ENCODE data around the gene DSCAM.

DSCAM gene

GRCh38 chr21:40136571-40136970, 710.4 kb downstream of the DSCAM start:
- H3K9ac ChIP-seq (ENCODE audit: low read length) = no peak overlapping the region
- no peak overlapping the region for H3K4me3 ChIP-seq (ENCODE audit: low read length)
- H3K4me2 ChIP-seq (ENCODE audit: low read length) = no peak overlapping the region
- DNase-seq = no peak
- no peak overlapping the region for H4K8ac ChIP-seq (ENCODE audit: low read depth, low read length)
- no peak overlapping the region for H2BK120ac ChIP-seq (ENCODE audit: low read depth, low read length)
- no peak overlapping the region for H3K4ac ChIP-seq (ENCODE audit: low read depth, low read length)
- no peaks in the 10 kb centered on the region for H3K79me2 ChIP-seq (ENCODE audit: control insufficient read depth, insufficient read depth, low read length)
- H3K4me1 ChIP-seq (ENCODE audit: control insufficient read depth, low read depth, low read length) = no peaks in the 10 kb centered on the region
- no peak overlapping the region for H3K18ac ChIP-seq (ENCODE audit: low read length)
- H4K5ac ChIP-seq (ENCODE audit: low read length) = no peak overlapping the region
- H2BK5ac ChIP-seq (ENCODE audit: low read length) = no peak overlapping the region
- no peak overlapping the region for H3K56ac ChIP-seq (ENCODE audit: low read length)
- no peak overlapping the region for H3K23ac ChIP-seq (ENCODE audit: low read length)
- no CpG with 5 or more reads among the region's 7 CpGs for WGBS (ENCODE audit: extremely low coverage, insufficient coverage, low lambda C conversion rate)
- H3K27ac ChIP-seq (ENCODE audit: low read depth, low read length) = no peak overlapping the region
- H2AK5ac ChIP-seq (ENCODE audit: low read length) = no peak overlapping the region
- no peaks in the 10 kb centered on the region for H3K36me3 ChIP-seq (ENCODE audit: control insufficient read depth, insufficient read depth, low read length)
- H3K27me3 ChIP-seq (ENCODE audit: insufficient read depth, low read length, poor library complexity) = no peaks in the 10 kb centered on the region
- H3K79me1 ChIP-seq (ENCODE audit: low read length) = no peaks in the 10 kb centered on the region
- H2BK15ac ChIP-seq (replicated peaks; ENCODE audit: low read depth) = no peak overlapping the region

GRCh38 chr21:40134731-40135492, 712.0 kb downstream of the DSCAM start:
- Histone ChIP-seq H3K56ac (ENCODE audit: low read length) (no peak overlapping the region), H2BK5ac (ENCODE audit: low read length) (no peak overlapping the region), H3K27me3 (ENCODE audit: insufficient read depth, low read length, poor library complexity) (no peaks in the 10 kb centered on the region), H3K4me3 (ENCODE audit: low read length) (no peak overlapping the region), H3K4me1 (ENCODE audit: control insufficient read depth, low read depth, low read length) (no peaks in the 10 kb centered on the region), H3K36me3 (ENCODE audit: control insufficient read depth, insufficient read depth, low read length) (no peaks in the 10 kb centered on the region), H3K27ac (ENCODE audit: low read depth, low read length) (no peak overlapping the region), H3K79me2 (ENCODE audit: control insufficient read depth, insufficient read depth, low read length) (no peaks in the 10 kb centered on the region), H3K9ac (ENCODE audit: low read length) (no peak overlapping the region), H3K79me1 (ENCODE audit: low read length) (no peaks in the 10 kb centered on the region), H2BK15ac (replicated peaks; ENCODE audit: low read depth) (no peak overlapping the region), H4K8ac (ENCODE audit: low read depth, low read length) (no peak overlapping the region), H3K4me2 (ENCODE audit: low read length) (no peak overlapping the region), H4K5ac (ENCODE audit: low read length) (no peak overlapping the region), H2BK120ac (ENCODE audit: low read depth, low read length) (no peak overlapping the region), H2AK5ac (ENCODE audit: low read length) (no peak overlapping the region), H3K18ac (ENCODE audit: low read length) (no peak overlapping the region), H3K4ac (ENCODE audit: low read depth, low read length) (no peak overlapping the region), H3K23ac (ENCODE audit: low read length) (no peak overlapping the region)
- WGBS (ENCODE audit: extremely low coverage, insufficient coverage, low lambda C conversion rate) = no CpG with 5 or more reads among the region's 9 CpGs
- no peak for DNase-seq

DNA sequence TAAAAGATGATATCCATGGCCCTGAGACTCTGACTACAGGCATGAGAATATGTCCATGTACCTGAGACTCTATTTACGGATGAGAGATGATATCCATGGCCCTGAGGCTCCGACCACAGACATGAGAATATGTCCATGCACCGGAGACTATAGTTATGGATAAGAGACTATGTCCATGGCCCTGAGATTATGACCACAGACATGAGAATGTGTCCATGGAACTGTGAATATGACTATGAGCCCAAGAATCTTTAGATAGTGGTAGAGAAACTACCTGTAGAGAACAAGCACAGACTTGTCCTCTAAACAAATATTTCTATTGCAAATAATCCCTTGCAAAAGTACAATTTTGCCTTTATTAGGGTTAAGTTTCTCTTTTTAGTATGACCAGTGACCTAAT, 716.5 kb downstream of the DSCAM start:
- no peaks in the 10 kb centered on the region for H3K79me2 ChIP-seq (ENCODE audit: control insufficient read depth, insufficient read depth, low read length)

DNA sequence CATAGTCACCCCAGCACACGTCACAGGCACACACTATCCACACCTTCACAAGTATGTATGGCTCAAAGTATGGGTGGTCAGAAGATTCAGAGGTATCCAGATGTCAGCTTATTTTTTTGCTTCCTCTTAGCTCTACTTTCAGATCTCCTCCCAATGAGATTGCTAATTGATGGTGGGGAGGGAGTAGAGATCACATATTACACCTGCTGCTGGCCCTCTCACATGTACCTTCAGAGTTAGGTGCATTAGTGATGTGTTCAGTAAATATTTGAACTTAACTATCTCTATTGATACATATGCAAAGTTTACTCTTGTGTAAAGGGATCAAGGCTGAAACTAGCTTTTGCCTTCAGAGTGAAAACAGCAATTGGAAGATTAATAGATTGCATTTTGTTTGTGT, 717.1 kb downstream of the DSCAM start:
- Histone ChIP-seq H3K36me3 (ENCODE audit: control insufficient read depth, insufficient read depth, low read length) (no peaks in the 10 kb centered on the region), H3K4me3 (ENCODE audit: low read length) (no peak overlapping the region), H3K56ac (ENCODE audit: low read length) (no peak overlapping the region), H3K4me1 (ENCODE audit: control insufficient read depth, low read depth, low read length) (no peaks in the 10 kb centered on the region), H4K5ac (ENCODE audit: low read length) (no peak overlapping the region), H2BK5ac (ENCODE audit: low read length) (no peak overlapping the region), H2BK120ac (ENCODE audit: low read depth, low read length) (no peak overlapping the region), H3K9ac (ENCODE audit: low read length) (no peak overlapping the region), H3K4ac (ENCODE audit: low read depth, low read length) (no peak overlapping the region), H3K23ac (ENCODE audit: low read length) (no peak overlapping the region), H3K18ac (ENCODE audit: low read length) (no peak overlapping the region), H3K27ac (ENCODE audit: low read depth, low read length) (no peak overlapping the region), H3K79me2 (ENCODE audit: control insufficient read depth, insufficient read depth, low read length) (no peaks in the 10 kb centered on the region), H2AK5ac (ENCODE audit: low read length) (no peak overlapping the region), H3K27me3 (ENCODE audit: insufficient read depth, low read length, poor library complexity) (no peaks in the 10 kb centered on the region), H2BK15ac (replicated peaks; ENCODE audit: low read depth) (no peak overlapping the region), H3K79me1 (ENCODE audit: low read length) (no peaks in the 10 kb centered on the region), H3K4me2 (ENCODE audit: low read length) (no peak overlapping the region), H4K8ac (ENCODE audit: low read depth, low read length) (no peak overlapping the region)
- no CpG with 5 or more reads among the region's 1 CpG for WGBS (ENCODE audit: extremely low coverage, insufficient coverage, low lambda C conversion rate)
- DNase-seq = no peak

More for the DNA sequence above, 716.5 kb downstream of the DSCAM start:
- Histone ChIP-seq H3K27me3 (ENCODE audit: insufficient read depth, low read length, poor library complexity) (no peaks in the 10 kb centered on the region), H3K4me1 (ENCODE audit: control insufficient read depth, low read depth, low read length) (no peaks in the 10 kb centered on the region), H3K36me3 (ENCODE audit: control insufficient read depth, insufficient read depth, low read length) (no peaks in the 10 kb centered on the region), H2BK5ac (ENCODE audit: low read length) (no peak overlapping the region), H3K79me1 (ENCODE audit: low read length) (no peaks in the 10 kb centered on the region), H3K56ac (ENCODE audit: low read length) (no peak overlapping the region), H2BK15ac (replicated peaks; ENCODE audit: low read depth) (no peak overlapping the region), H3K9ac (ENCODE audit: low read length) (no peak overlapping the region), H2AK5ac (ENCODE audit: low read length) (no peak overlapping the region), H2BK120ac (ENCODE audit: low read depth, low read length) (no peak overlapping the region), H3K4ac (ENCODE audit: low read depth, low read length) (no peak overlapping the region), H4K5ac (ENCODE audit: low read length) (no peak overlapping the region), H3K4me2 (ENCODE audit: low read length) (no peak overlapping the region), H3K4me3 (ENCODE audit: low read length) (no peak overlapping the region), H3K27ac (ENCODE audit: low read depth, low read length) (no peak overlapping the region), H3K18ac (ENCODE audit: low read length) (no peak overlapping the region), H3K23ac (ENCODE audit: low read length) (no peak overlapping the region), H4K8ac (ENCODE audit: low read depth, low read length) (no peak overlapping the region)
- WGBS (ENCODE audit: extremely low coverage, insufficient coverage, low lambda C conversion rate) = no CpG with 5 or more reads among the region's 3 CpGs
- DNase-seq = no peak

- H3K18ac ChIP-seq (ENCODE audit: low read length) = no peak overlapping the region
- no peak overlapping the region for H2BK15ac ChIP-seq (replicated peaks; ENCODE audit: low read depth)
- no peak overlapping the region for H3K9ac ChIP-seq (ENCODE audit: low read length)
- H3K79me1 ChIP-seq (ENCODE audit: low read length) = no peaks in the 10 kb centered on the region
- H4K5ac ChIP-seq (ENCODE audit: low read length) = no peak overlapping the region
- no peaks in the 10 kb centered on the region for H3K4me1 ChIP-seq (ENCODE audit: control insufficient read depth, low read depth, low read length)
- H3K23ac ChIP-seq (ENCODE audit: low read length) = no peak overlapping the region
- H2BK120ac ChIP-seq (ENCODE audit: low read depth, low read length) = no peak overlapping the region
- no peak overlapping the region for H3K27ac ChIP-seq (ENCODE audit: low read depth, low read length)
- H3K27me3 ChIP-seq (ENCODE audit: insufficient read depth, low read length, poor library complexity) = no peaks in the 10 kb centered on the region
- no peaks in the 10 kb centered on the region for H3K79me2 ChIP-seq (ENCODE audit: control insufficient read depth, insufficient read depth, low read length)
- DNase-seq = no peak
- no peak overlapping the region for H3K4ac ChIP-seq (ENCODE audit: low read depth, low read length)
- H3K4me3 ChIP-seq (ENCODE audit: low read length) = no peak overlapping the region
- H3K36me3 ChIP-seq (ENCODE audit: control insufficient read depth, insufficient read depth, low read length) = no peaks in the 10 kb centered on the region
- no CpG with 5 or more reads among the region's 5 CpGs for WGBS (ENCODE audit: extremely low coverage, insufficient coverage, low lambda C conversion rate)
- no peak overlapping the region for H2BK5ac ChIP-seq (ENCODE audit: low read length)
- no peak overlapping the region for H3K4me2 ChIP-seq (ENCODE audit: low read length)
- H3K56ac ChIP-seq (ENCODE audit: low read length) = no peak overlapping the region
- H2AK5ac ChIP-seq (ENCODE audit: low read length) = no peak overlapping the region
- no peak overlapping the region for H4K8ac ChIP-seq (ENCODE audit: low read depth, low read length)
Measured at GRCh38 chr21:40128891-40129290, 718.1 kb downstream of the DSCAM start.
